GM13976 (cell line): ENCODE measurements around the gene ATP9A.
"Not testable (repeated sequence)": the region's sequence is repeated elsewhere in the genome, so short reads cannot be mapped to it uniquely, and the experiment has no call there.

ENCODE experiments used
- DNase-seq: peaks from one replicate; pipeline ENCODE4 v3.0.0; 2012; ENCODE audit warnings: low spot score
- CTCF ChIP-seq: IDR thresholded peaks from 2 replicates; pipeline ENCODE4 v1.5.1; 2012; ENCODE audit warnings: borderline replicate concordance, mild to moderate bottlenecking; ENCODE audit not compliant: insufficient read depth; ENCODE audit errors: extremely low read depth, missing control alignments, control extremely low read depth
- in situ Hi-C: fragments of 300-500 bp; cut with MboI; formaldehyde crosslinking; loops from one replicate; pipeline ENCODE4 v1.12.0; 2022; ENCODE audit warnings: low sequenced_read_pairs, mixed read lengths, inconsistent platforms; ENCODE audit not compliant: unreplicated experiment

The ATP9A gene

DNA sequence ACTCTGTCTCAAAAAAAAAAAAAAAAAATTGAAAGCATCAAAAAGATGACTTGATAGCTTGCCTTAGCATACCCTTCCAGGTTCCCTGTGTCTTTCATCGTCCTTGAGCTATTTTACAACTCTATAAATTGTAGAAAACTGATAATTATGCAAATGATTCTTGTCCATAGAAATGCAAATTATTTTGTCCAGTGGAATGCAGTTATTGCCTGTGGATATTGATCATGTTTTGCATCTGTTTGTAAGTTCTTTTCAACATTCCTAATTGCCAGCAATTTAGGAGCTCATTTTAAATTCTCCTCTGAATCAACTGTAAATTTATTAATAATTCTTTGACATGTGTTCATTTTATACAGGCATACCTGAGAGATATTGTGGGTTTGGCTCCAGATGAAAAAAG is 7.1 kb upstream of the ATP9A start:
- no peak for TF ChIP-seq CTCF
- in situ Hi-C loops, result no loop called here
- DNase-seq, result no peak

DNA sequence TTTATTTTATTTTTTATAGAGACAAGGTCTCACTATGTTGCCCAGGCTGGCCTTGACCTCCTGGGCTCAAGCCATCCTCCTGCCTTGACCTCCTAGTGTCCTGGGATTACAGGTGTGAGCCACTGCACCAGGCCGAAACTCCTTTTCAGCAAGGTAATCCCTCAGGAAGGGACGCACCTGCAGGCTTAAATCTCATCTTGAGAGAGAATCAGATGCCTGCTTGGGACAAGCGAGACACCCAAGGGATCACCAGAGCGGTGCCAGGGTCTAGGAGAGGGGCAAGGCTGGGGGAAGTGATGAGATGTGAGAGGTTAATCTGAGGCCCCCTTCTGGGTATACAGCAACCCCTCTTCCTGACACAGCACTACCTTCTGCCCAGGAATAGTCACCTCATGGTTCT is 4.0 kb upstream of the ATP9A start:
- in situ Hi-C loops, result no loop called here
- DNase-seq, result no peak
- no peak for TF ChIP-seq CTCF

- no peak for DNase-seq
- TF ChIP-seq CTCF, result no peak
- in situ Hi-C loops, result no loop called here
Observed at GRCh38 chr20:51769976-51770615, 1.9 kb upstream of the ATP9A start.

GRCh38 chr20:51768759-51769517 is 748 bp upstream of the ATP9A start:
- in situ Hi-C loops, result no loop called here
- DNase-seq, result no peak
- no peak for TF ChIP-seq CTCF

- in situ Hi-C loops, result no loop called here
- no peak for TF ChIP-seq CTCF
- peak; percentile 50 for DNase-seq
Observed at GRCh38 chr20:51766994-51767866, 960 bp downstream of the ATP9A start.

DNA sequence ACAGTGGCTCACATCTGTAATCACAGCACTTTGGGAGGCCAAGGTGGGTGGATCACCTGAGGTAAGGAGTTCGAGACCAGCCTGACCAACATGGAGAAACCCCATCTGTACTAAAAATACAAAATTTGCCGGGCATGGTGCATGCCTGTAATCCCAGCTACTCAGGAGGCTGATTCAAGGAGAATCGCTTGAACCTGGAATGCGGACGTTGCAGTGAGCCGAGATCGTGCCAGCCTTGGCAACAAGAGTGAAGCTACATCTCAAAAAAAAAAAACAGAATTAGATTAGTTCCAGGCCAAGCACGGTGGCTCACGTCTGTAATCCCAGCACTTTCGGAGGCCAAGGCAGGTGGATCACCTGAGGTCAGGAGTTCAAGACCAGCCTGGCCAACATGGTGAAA is 2.8 kb downstream of the ATP9A start:
- in situ Hi-C loops, DNase-seq: not testable (repeated sequence)

GRCh38 chr20:51763965-51764602 is 4.1 kb downstream of the ATP9A start:
- no peak for DNase-seq
- in situ Hi-C loops, result no loop called here
- TF ChIP-seq CTCF, result no peak
